GM21381 (cell line): Measurements from ENCODE around the gene LCE6A.

Experiments
- ATAC-seq: cut with Tn5 transposase; IDR thresholded peaks from one replicate; pipeline ENCODE4 v1.9.1; 2021; ENCODE audit warnings: mild to moderate bottlenecking, moderate library complexity; ENCODE audit not compliant: unreplicated experiment

LCE6A gene

GRCh38 chr1:152842556-152842955 lies at the start of gene LCE6A:
LCE6A (plus strand) TSS chr1:152842856; CDS start chr1:152843521, 665 bp downstream.
- ATAC-seq, result no peak

GRCh38 chr1:152795686-152796085 lies 47.0 kb upstream of the LCE6A start:
- ATAC-seq, result no peak

- ATAC-seq, result no peak
These were observed 46.2 kb upstream of the LCE6A start, which contains the start of gene LCE1D for GRCh38 chr1:152796421-152796820. LCE1D (plus strand) TSS chr1:152796721; CDS start chr1:152797795, 1,074 bp downstream.

- ATAC-seq, result no peak
These were observed 41.3 kb upstream of the LCE6A start for GRCh38 chr1:152801333-152801732.

- no peak for ATAC-seq
These were observed 36.1 kb upstream of the LCE6A start, which contains the start of gene LCE1C for GRCh38 chr1:152806576-152806975. LCE1C (minus strand) TSS chr1:152806651; CDS start chr1:152805478, 1,173 bp downstream.

GRCh38 chr1:152811050-152811449 lies 31.6 kb upstream of the LCE6A start:
- no peak for ATAC-seq

- ATAC-seq, result no peak
These were observed 31.0 kb upstream of the LCE6A start, which contains the start of gene LCE1B for GRCh38 chr1:152811671-152812070. LCE1B (plus strand) TSS chr1:152811971; CDS start chr1:152812447, 476 bp downstream.

GRCh38 chr1:152817309-152817708 lies 25.3 kb upstream of the LCE6A start:
- ATAC-seq, result no peak

GRCh38 chr1:152823294-152823693 lies 19.4 kb upstream of the LCE6A start:
- ATAC-seq, result no peak

GRCh38 chr1:152824964-152825363 lies 17.7 kb upstream of the LCE6A start:
- no peak for ATAC-seq

GRCh38 chr1:152827173-152827572 lies 15.5 kb upstream of the LCE6A start, which contains the start of gene LCE1A:
LCE1A (plus strand) TSS chr1:152827473; CDS start chr1:152827473, 0 bp downstream.
- no peak for ATAC-seq

GRCh38 chr1:152836870-152837269 lies 5.8 kb upstream of the LCE6A start:
- ATAC-seq, result no peak

- no peak for ATAC-seq
These were observed 13.0 kb downstream of the LCE6A start for GRCh38 chr1:152855661-152856060.

GRCh38 chr1:152858062-152858461 lies 15.4 kb downstream of the LCE6A start:
- ATAC-seq, result no peak

- ATAC-seq, result no peak
These were observed 17.0 kb downstream of the LCE6A start, which contains the start of gene LCE7A for GRCh38 chr1:152859696-152860095. LCE7A (plus strand) TSS chr1:152859996; CDS start chr1:152860698, 702 bp downstream.

- no peak for ATAC-seq
These were observed 17.5 kb downstream of the LCE6A start for GRCh38 chr1:152860129-152860528.

GRCh38 chr1:152861374-152861773 lies 18.7 kb downstream of the LCE6A start:
- ATAC-seq, result no peak

GRCh38 chr1:152864443-152864842 lies 21.8 kb downstream of the LCE6A start:
- ATAC-seq, result no peak

GRCh38 chr1:152866321-152866720 lies 23.7 kb downstream of the LCE6A start:
- no peak for ATAC-seq

- no peak for ATAC-seq
These were observed 27.3 kb downstream of the LCE6A start for GRCh38 chr1:152869808-152870419.

GRCh38 chr1:152870831-152871730 lies 28.4 kb downstream of the LCE6A start:
- ATAC-seq, result no peak

GRCh38 chr1:152871731-152872126 lies 29.1 kb downstream of the LCE6A start:
- ATAC-seq, result no peak
